Tibial artery (tissue), 4 donors: ENCODE measurements around the gene CFAP68.

Experiments used
- DNase-seq, 2 donors: peaks; one replicate each; pipeline ENCODE4 v3.0.0-alpha.2; 2019
- H3K27ac ChIP-seq, 2 donors: fragments of 200-600 bp; sonication (generic) in 1 of 2; 1 replicate in 1 of 2; 2 replicates in 1 of 2; pipeline ENCODE4 v1.5.1; 2018 to 2019; ENCODE audit warnings: mild to moderate bottlenecking in 1 of 2
- H3K27me3 ChIP-seq, 2 donors: fragments of 200-600 bp; sonication (generic) in 1 of 2; one replicate each; pipeline versions ENCODE4 v1.5.1 to v1.6.0; 2016 to 2019
- H3K36me3 ChIP-seq, 3 donors: fragments of 200-600 bp; sonication (generic) in 2 of 3; one replicate each; pipeline ENCODE4 v1.5.1; 2016 to 2019; ENCODE audit warnings: mild to moderate bottlenecking in 2 of 3
- H3K4me1 ChIP-seq, 4 donors: fragments of 200-600 bp; sonication (generic) in 2 of 4; 1 replicate in 3 of 4; 2 replicates in 1 of 4; pipeline ENCODE4 v1.5.1; 2016 to 2019
- H3K4me3 ChIP-seq, 2 donors: fragments of 200-600 bp; sonication (generic) in 1 of 2; 1 replicate in 1 of 2; 2 replicates in 1 of 2; pipeline ENCODE4 v1.5.1; 2018 to 2019; ENCODE audit warnings: mild to moderate bottlenecking in 2 of 2
- H3K9me3 ChIP-seq, 3 donors: fragments of 200-600 bp; sonication (generic) in 1 of 3; one replicate each; pipeline ENCODE4 v1.5.1; 2016 to 2019
- intact Hi-C: fragments of 100-400 bp; cut with DNase I; formaldehyde crosslinking; loops from one replicate; pipeline ENCODE4 v1.15.0; 2023; ENCODE audit warnings: low total_unique reads
- TF ChIP-seq, protein P1 (sequence below), 2 experiments: fragments of 200-600 bp in 1 of 2; fragments of 450-650 bp in 1 of 2; IDR thresholded peaks; one replicate each; pipeline ENCODE4 v1.5.1; 2017 to 2019; ENCODE audit warnings: antibody characterized with exemption in 2 of 2, mild to moderate bottlenecking in 1 of 2, moderate library complexity in 1 of 2

CFAP68 gene

DNA sequence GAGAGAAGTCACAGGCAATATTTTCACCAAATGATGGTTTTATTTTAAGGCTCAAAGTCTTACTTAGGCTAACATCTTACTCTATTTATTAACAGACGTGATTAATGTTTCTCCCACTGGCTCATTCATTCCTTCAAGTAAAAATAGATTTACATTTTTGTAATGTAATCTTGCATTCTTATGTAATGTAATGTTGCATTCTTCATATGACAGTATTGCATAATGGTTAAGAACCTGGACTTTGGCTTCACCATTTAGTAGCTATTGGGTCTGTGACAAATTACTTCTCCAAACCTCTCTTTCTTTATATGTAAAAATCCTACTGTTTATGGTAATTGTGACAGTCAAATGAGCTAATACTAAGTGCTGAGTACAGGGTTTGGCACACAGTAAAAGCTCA is 54.5 kb downstream of the CFAP68 start:
- Histone ChIP-seq H3K27me3 (no peaks in the 10 kb centered on the region), H3K4me3 (no peak overlapping the region), H3K4me1 (peaks cover 0 to 33% (median 18%) of the 10 kb centered on the region in 4 donors), H3K9me3 (no peaks in the 10 kb centered on the region), H3K27ac (no peak overlapping the region), H3K36me3 (no peaks in the 10 kb centered on the region)
- no peak for DNase-seq
- intact Hi-C loops: loop anchor here (10.0 kb wide), 1 partner anchor 141 kb away; the partner anchor contains the start of genes NKAPD1 and PIH1D2
- TF ChIP-seq, protein P1, sequence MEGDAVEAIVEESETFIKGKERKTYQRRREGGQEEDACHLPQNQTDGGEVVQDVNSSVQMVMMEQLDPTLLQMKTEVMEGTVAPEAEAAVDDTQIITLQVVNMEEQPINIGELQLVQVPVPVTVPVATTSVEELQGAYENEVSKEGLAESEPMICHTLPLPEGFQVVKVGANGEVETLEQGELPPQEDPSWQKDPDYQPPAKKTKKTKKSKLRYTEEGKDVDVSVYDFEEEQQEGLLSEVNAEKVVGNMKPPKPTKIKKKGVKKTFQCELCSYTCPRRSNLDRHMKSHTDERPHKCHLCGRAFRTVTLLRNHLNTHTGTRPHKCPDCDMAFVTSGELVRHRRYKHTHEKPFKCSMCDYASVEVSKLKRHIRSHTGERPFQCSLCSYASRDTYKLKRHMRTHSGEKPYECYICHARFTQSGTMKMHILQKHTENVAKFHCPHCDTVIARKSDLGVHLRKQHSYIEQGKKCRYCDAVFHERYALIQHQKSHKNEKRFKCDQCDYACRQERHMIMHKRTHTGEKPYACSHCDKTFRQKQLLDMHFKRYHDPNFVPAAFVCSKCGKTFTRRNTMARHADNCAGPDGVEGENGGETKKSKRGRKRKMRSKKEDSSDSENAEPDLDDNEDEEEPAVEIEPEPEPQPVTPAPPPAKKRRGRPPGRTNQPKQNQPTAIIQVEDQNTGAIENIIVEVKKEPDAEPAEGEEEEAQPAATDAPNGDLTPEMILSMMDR (IDR thresholded peaks at IDR 0.05): no peak

DNA sequence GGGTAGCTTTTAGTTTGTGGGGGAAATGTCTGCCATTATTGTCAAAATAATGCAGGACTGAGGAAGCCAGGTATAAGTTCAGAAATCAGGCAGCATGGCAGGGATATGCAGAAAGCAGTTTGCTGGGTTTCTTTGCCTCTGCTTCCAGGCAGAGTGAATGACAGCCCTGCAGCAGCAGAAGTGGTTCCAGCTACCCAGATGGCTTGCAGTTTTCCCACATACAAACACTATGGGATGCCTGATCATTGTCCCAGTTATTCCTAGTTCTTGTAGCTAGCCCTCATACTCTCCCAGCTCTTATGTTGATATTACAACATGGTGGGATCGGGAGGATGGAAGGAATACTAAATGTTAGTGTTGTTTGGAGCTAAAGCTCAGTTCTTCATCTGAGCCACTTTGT is 55.0 kb downstream of the CFAP68 start:
- H3K9me3 ChIP-seq: no peaks in the 10 kb centered on the region
- no peak overlapping the region for H3K27ac ChIP-seq
- no peaks in the 10 kb centered on the region for H3K36me3 ChIP-seq
- H3K4me1 ChIP-seq: peaks cover 0 to 33% (median 18%) of the 10 kb centered on the region in 4 donors
- DNase-seq: no peak
- intact Hi-C loops: loop anchor here (10.0 kb wide), 1 partner anchor 140 kb away; the partner anchor contains the start of genes NKAPD1 and PIH1D2
- H3K27me3 ChIP-seq: no peaks in the 10 kb centered on the region
- no peak overlapping the region for H3K4me3 ChIP-seq
- TF ChIP-seq, protein P1 (IDR thresholded peaks at IDR 0.05): no peak
